Upper lobe of left lung (tissue), 6 donors: ENCODE data around the gene IGSF8. TPM values are rescaled to one million over a fixed set of nuclear protein-coding genes. Genes with fewer than 3 reads are reported as not detected.
A peak's percentile ranks its signal among the peaks of the same experiment; 100 is the strongest.

Source experiments
- ATAC-seq, 2 donors: fragments of 200-7000 bp; cut with Tn5 transposase; one replicate each; pipeline ENCODE4 v1.9.1; 2022; ENCODE audit warnings: mild to moderate bottlenecking in 2 of 2, moderate library complexity in 2 of 2; ENCODE audit not compliant: low FRiP score in 2 of 2
- DNase-seq, 2 donors: peaks; one replicate each; pipeline ENCODE4 v3.0.0-alpha.2; 2019 to 2020
- H3K27ac ChIP-seq, 4 donors: fragments of 200-600 bp; sonication (generic); one replicate each; pipeline ENCODE4 v1.5.1; 2016 to 2019
- H3K27me3 ChIP-seq, 4 donors: fragments of 200-600 bp; sonication (generic); one replicate each; pipeline ENCODE4 v1.5.1; 2017 to 2019
- H3K36me3 ChIP-seq, 4 donors: fragments of 200-600 bp; sonication (generic); one replicate each; pipeline ENCODE4 v1.5.1; 2016 to 2019
- H3K4me1 ChIP-seq, 4 donors: fragments of 200-600 bp; sonication (generic); one replicate each; pipeline ENCODE4 v1.5.1; 2018 to 2019
- H3K4me3 ChIP-seq, 4 donors: fragments of 200-600 bp; sonication (generic); one replicate each; pipeline ENCODE4 v1.5.1; 2017 to 2019; ENCODE audit warnings: mild to moderate bottlenecking in 2 of 4, moderate library complexity in 1 of 4
- H3K9me3 ChIP-seq, 4 donors: fragments of 200-600 bp; sonication (generic); one replicate each; pipeline ENCODE4 v1.5.1; 2018 to 2019
- CTCF ChIP-seq, 6 experiments: fragments of 450-650 bp in 4 of 6; fragments of 200-600 bp in 2 of 6; sonication (generic) in 2 of 6; IDR thresholded peaks; one replicate each; pipeline ENCODE4 v1.5.1; 2016 to 2019; ENCODE audit warnings: antibody characterized with exemption in 6 of 6
- EP300 ChIP-seq, 4 donors: sonication (generic); formaldehyde crosslinking; IDR thresholded peaks; one replicate each; pipeline ENCODE4 v1.5.1; 2017; ENCODE audit warnings: antibody characterized with exemption in 4 of 4, control low read depth in 2 of 4
- POLR2A ChIP-seq, 4 donors: fragments of 450-650 bp; IDR thresholded peaks; one replicate each; pipeline ENCODE4 v1.5.1; 2016 to 2017; ENCODE audit warnings: antibody characterized with exemption in 4 of 4, mild to moderate bottlenecking in 2 of 4
- POLR2AphosphoS5 ChIP-seq, 2 donors: sonication (generic); formaldehyde crosslinking; IDR thresholded peaks; one replicate each; pipeline ENCODE4 v1.5.1; 2017; ENCODE audit warnings: antibody characterized with exemption in 2 of 2
- WGBS, 2 donors: methylation state at CpG; one replicate each; pipeline ENCODE4 v1.1.5; 2017 to 2018; 5-methylcytosine and 5-hydroxymethylcytosine counted together
- total RNA-seq, 6 donors: library from RNA; depleted of rRNA in 4 of 6; stranded (reverse); fragments of >200 nt in 4 of 6; gene quantifications; one replicate each; pipeline versions ENCODE4 v1.1.0 to v1.2.1, GENCODE V29; 2016 to 2021
- donor health status: DM: no; HTN: no; CAD: no; lungs with moderate emphysema.
- donor health status: DM: no; HTN: yes; CAD: no; lungs with severe emphysema.

The IGSF8 gene
- total RNA-seq, 6 donors from 2014 or later = 13.6 to 43.8 (median 36.9) TPM

DNA sequence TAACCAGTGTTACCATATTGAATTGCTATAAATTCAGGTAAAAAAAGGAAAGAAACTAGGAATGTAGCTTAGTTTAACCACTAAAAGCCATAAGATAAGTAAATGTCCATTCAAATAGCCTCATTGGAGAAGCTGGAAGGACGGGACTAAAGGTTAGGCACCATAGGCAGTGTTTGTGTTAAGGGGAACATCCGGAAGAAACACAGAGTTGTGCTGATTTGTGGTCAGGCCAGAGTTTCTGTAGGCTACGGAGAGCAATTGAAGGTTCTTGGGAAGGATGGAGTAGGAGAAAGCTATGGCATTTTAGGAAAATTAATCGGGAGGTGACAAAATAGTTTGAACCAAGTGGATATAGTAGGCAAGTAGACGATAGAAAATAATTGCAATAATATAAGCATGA, 27.1 kb downstream of the IGSF8 start:
- Histone ChIP-seq H3K27ac (no peak overlapping the region), H3K9me3 (no peaks in the 10 kb centered on the region), H3K4me1 (peaks cover 11 to 16% (median 13%) of the 10 kb centered on the region in 4 donors), H3K27me3 (peaks cover 0 to 11% (median 2%) of the 10 kb centered on the region in 4 donors), H3K4me3 (no peak overlapping the region), H3K36me3 (no peaks in the 10 kb centered on the region)
- DNase-seq = no peak
- WGBS, 2 donors = 84 to 89% methylated on average over 5 of the region's 5 CpGs
- no peak for TF ChIP-seq POLR2AphosphoS5 (IDR thresholded peaks at IDR 0.05)
- no peak for TF ChIP-seq POLR2A (IDR thresholded peaks at IDR 0.05)
- no peak for TF ChIP-seq CTCF (IDR thresholded peaks at IDR 0.05)
- TF ChIP-seq EP300 (IDR thresholded peaks at IDR 0.05) = no peak
- ATAC-seq = no peak

- Histone ChIP-seq H3K27ac (peak overlapping the region in 1 of 4 donors; percentile 23), H3K4me3 (peak overlapping the region; percentile 51 to 60 (median 54)), H3K27me3 (peaks cover 0 to 11% (median 2%) of the 10 kb centered on the region in 4 donors), H3K4me1 (peaks cover 11 to 16% (median 13%) of the 10 kb centered on the region in 4 donors), H3K9me3 (no peaks in the 10 kb centered on the region), H3K36me3 (no peaks in the 10 kb centered on the region)
- TF ChIP-seq POLR2A (IDR thresholded peaks at IDR 0.05) = peak in 1 of 4 donors; percentile 39
- peak in 1 of 6 experiments; percentile 7 for TF ChIP-seq CTCF (IDR thresholded peaks at IDR 0.05)
- no peak for TF ChIP-seq POLR2AphosphoS5 (IDR thresholded peaks at IDR 0.05)
- TF ChIP-seq EP300 (IDR thresholded peaks at IDR 0.05) = no peak
- WGBS, 2 donors = 2 to 3% methylated on average over 42 to 43 of the region's 46 CpGs
- DNase-seq = peak; percentile 77 to 93
- peak; percentile 83 to 97 for ATAC-seq
These were observed 27.9 kb downstream of the IGSF8 start for GRCh38 chr1:160070243-160071163.

DNA sequence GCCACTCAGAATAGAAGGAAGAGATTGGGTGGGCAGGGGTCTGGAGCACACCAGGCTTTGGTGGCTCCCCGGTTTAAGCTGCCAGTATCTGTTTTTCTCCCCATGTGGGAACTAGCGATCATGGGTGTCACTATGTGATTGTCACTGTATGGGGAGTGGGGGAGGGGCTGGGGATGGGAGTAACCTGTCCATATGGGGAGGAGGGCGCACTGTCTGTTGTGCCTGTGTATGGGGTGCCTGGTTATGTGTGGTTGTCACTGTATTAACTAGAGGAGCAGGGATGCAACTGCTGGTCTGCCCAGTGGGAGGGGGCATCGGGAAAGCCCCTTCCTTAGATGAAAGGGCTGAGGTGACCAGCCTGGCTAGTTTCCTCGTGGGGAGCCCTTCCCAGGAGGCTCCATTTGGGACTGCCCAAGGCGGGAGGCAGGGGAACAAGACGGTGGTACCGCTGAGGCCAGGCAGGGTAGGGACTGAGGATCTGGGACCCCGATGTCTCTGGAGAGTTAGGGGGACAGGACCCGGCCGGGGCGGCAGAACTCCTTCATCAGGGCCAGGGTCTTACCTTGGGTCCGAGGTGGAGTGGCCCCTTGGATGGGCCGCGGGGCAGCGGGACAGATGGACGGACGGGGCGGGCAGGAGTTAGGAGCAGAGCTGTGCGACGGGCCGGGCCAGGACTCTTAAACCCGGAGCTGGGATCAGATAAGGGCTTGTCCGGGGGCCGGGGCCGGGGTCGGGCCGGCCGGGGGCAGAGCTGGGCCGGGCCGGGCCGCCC, 28.8 kb downstream of the IGSF8 start, which contains the start of gene KCNJ10:
Gene KCNJ10 (minus strand): TSS at position 701 of the 772 bp plus-strand sequence. CDS start 27,628 bp downstream, outside the sequence.
- TF ChIP-seq POLR2A (IDR thresholded peaks at IDR 0.05) (no peak), CTCF (IDR thresholded peaks at IDR 0.05) (no peak), POLR2AphosphoS5 (IDR thresholded peaks at IDR 0.05) (no peak)
- Histone ChIP-seq H3K4me1 (peaks cover 11 to 16% (median 13%) of the 10 kb centered on the region in 4 donors), H3K27me3 (peaks cover 0 to 11% (median 2%) of the 10 kb centered on the region in 4 donors), H3K4me3 (peak within 1 kb of the TSS; percentile 51 to 60 (median 54)), H3K27ac (peak within 1 kb of the TSS in 1 of 4 donors; percentile 23), H3K9me3 (no peaks in the 10 kb centered on the region), H3K36me3 (no peaks in the 10 kb centered on the region)
- WGBS, 2 donors = 14 to 30% methylated on average over 10 to 28 of the region's 32 CpGs
- ATAC-seq (peak; percentile 5 to 20), DNase-seq (no peak)

GRCh38 chr1:160068225-160068624, 30.2 kb downstream of the IGSF8 start:
- Histone ChIP-seq H3K4me1 (peaks cover 11 to 16% (median 13%) of the 10 kb centered on the region in 4 donors), H3K9me3 (no peaks in the 10 kb centered on the region), H3K27me3 (peaks cover 0 to 11% (median 2%) of the 10 kb centered on the region in 4 donors), H3K36me3 (no peaks in the 10 kb centered on the region), H3K27ac (no peak overlapping the region), H3K4me3 (no peak overlapping the region)
- 63 to 71% methylated on average over 5 of the region's 5 CpGs for WGBS, 2 donors
- TF ChIP-seq EP300 (IDR thresholded peaks at IDR 0.05) (no peak), CTCF (IDR thresholded peaks at IDR 0.05) (no peak), POLR2A (IDR thresholded peaks at IDR 0.05) (no peak), POLR2AphosphoS5 (IDR thresholded peaks at IDR 0.05) (no peak)
- no peak for DNase-seq
- ATAC-seq = no peak
